GM18498 (cell line): Measurements from ENCODE around the gene CAPNS1.
"Not testable (repeated sequence)": the region's sequence is repeated elsewhere in the genome, so short reads cannot be mapped to it uniquely, and the experiment has no call there.

Experiments used
- ATAC-seq: cut with Tn5 transposase; IDR thresholded peaks from one replicate; pipeline ENCODE4 v1.9.1; 2021; ENCODE audit warnings: mild to moderate bottlenecking, moderate library complexity; ENCODE audit not compliant: unreplicated experiment

The CAPNS1 gene

DNA sequence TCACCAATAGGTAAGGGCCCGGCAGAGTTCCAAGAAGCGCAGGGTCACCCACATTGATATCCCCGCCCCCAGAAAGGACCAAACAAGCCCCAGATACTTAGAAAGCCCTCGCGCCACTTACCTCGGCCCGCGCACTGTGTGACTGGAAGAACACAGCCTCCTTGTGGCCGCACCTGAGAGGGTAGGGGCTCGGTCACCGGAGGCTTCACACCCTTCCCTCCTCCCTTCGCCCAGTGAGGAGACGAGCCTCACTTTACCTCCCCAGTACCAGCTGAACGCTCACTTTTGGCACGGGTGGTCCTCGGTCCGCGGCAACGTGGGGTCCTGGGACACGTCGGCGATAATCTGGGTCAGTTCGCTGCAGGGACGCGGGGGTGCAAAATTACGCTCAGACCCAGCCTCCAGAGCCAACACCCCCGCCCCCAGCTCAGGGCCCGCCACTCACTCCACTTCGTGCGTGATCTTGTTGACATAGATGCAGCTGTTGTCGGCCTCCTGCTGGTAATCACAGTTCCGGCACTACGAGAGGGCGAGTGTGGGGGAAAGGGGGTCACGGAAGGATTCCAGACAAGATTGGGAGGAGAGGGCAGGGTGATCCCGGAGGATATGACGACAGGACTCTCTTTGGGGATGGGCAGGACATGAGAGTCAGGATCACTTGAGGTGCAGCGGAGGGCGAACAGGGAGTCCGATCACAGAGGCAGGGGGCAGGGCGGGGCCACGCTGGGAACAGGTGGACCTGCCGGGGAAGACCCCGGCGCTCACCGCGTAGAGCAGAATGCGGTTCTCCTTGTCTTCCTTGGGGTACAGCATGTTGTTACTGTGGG, 25.8 kb upstream of the CAPNS1 start:
- ATAC-seq = no peak

DNA sequence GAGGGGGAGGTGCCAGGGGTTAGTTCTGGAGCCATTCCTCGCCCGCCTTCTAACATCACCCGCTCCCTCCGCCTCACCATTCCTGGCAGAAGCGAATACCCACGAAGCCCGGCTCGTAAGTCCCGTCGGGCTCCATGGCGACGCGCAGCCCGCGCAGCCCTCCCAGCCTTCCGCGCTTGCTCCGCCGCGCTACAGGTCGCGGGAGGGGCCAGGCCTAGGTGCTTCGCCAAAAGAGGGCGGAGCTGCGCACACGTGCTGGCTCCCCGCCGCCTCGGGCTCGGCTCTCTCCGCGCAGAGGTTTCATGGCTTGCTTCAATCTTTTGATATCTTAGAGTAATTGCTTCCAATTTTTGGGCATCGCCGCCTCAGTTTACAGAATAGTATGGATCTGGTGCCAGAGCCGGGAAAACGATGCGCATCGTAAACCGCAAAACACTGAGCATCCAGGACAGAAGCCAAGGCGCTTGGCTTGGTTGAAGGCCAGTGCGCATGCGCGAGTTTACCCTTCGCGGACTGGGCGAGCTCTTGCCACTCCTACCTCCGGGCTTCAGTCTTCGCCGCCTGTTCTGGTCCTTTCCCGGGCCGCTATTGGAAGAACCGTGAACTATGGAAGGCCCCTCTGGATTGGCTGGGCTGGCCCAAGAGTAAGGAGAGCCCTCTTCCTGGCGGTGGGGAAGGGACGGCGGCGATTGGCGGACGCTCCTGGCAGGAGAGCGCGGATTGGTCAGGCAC, 25.0 kb upstream of the CAPNS1 start, which contains the start of gene POLR2I:
POLR2I (minus strand) TSS at position 155 of the 732 bp plus-strand sequence; CDS start at position 136, 19 bp downstream.
- peak; percentile 82 for ATAC-seq

DNA sequence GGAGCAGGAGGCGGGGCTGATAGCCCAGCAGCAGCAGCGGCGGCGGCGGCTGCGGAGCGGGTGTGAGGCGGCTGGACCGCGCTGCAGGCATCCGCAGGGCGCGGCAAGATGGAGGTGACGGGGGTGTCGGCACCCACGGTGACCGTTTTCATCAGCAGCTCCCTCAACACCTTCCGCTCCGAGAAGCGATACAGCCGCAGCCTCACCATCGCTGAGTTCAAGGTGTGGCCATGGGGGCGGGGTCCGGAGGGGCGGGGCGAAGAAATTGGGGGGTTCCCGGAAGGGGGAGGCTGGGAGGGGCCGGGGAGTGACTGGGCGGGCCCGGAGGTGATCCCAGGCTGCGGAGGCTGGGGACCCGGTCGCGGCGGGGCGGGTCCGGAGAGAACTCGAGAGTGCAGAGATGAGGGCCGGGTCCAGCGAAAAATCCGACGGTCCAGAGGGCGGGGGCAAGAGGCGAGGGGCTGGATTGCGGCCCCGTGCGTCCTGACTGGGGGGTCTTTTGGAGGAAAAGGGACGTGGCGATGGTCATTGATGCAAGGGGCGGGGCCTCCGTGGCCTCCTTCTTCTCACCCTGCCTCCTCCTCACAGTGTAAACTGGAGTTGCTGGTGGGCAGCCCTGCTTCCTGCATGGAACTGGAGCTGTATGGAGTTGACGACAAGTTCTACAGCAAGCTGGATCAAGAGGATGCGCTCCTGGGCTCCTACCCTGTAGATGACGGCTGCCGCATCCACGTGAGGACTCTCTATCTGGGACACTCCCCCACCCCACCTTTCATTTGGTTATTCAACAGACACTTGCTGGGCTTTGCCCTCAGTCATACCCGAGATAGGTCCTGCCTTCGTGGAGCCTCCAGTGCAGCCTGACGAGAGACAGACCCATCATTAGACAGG, 24.2 kb upstream of the CAPNS1 start, which contains the start of gene TBCB:
TBCB (plus strand) TSS at position 16 of the 891 bp plus-strand sequence; CDS start at position 109, 93 bp downstream.
- ATAC-seq = peak; percentile 41

DNA sequence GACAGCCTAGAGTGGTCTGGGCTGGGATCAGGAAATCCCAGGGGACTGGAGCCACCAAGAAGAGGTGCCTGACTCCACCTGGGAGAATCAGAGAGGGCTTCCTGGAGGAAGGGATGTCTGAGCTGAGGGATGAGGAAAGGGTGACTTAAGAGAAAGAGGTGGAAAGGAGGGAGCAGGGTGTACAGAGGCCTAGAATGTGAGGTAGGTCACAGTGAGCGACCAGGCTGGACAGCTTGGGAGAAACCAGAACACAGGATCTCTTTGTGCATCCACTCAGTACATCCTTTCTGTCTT, 23.6 kb upstream of the CAPNS1 start:
- no peak for ATAC-seq

DNA sequence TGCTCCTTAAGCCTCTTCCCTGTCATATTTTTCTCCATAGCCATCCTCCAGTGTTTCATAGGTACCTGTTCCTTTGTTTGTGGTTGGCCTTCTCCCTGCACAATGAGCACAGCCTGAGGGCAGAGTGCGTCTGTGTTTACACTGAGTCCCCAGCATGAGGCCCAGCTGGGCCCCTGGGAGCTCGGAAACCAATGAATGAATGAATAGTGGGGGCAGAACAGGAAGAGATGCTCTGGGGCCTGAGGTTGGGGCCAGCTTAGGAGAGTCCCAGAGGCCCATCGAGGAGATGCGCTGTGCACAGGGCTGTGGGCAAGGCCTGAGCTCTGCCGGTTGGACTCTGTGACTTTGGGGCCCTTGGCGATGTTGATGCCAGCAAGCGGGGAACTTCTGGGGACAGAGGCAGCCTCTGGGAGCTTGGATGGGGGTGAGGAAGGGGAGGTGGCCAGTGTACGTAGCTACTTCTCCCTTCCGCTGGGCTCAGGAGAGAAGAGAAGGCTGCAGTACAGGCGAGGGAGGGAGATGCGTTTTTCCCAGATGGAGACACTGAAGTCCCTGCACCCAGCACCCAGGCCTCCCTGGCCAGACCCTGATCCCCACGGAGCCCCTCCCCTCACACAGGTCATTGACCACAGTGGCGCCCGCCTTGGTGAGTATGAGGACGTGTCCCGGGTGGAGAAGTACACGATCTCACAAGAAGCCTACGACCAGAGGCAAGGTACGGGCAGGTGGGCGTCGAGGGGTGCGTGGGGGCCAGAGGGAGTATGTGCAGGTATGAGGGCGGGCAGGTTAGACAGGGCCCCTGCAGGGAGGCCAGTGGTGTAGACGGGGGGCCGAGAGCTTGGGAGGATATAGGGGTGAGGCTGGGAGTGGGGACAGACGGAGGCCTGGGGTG, 19.5 kb upstream of the CAPNS1 start:
- no peak for ATAC-seq

DNA sequence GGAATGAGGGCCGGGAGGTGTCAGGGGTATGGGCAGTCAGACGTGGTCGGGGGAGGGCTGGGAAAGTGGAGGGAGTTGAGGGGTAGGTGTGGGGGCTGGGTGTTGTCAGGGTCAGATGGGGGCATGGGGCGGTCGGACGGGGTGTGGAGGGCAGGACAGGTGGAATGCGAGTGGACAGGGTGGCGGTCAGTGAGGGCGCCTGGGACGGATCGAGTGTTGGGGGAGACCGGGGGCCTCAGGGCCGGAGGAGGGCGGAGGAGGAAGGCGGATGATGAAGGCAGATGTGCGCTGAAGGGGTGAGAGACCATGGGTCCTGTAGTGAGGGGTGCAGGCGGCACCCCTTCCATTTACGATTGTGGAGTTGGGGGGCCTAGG, 18.9 kb upstream of the CAPNS1 start:
- ATAC-seq = no peak

DNA sequence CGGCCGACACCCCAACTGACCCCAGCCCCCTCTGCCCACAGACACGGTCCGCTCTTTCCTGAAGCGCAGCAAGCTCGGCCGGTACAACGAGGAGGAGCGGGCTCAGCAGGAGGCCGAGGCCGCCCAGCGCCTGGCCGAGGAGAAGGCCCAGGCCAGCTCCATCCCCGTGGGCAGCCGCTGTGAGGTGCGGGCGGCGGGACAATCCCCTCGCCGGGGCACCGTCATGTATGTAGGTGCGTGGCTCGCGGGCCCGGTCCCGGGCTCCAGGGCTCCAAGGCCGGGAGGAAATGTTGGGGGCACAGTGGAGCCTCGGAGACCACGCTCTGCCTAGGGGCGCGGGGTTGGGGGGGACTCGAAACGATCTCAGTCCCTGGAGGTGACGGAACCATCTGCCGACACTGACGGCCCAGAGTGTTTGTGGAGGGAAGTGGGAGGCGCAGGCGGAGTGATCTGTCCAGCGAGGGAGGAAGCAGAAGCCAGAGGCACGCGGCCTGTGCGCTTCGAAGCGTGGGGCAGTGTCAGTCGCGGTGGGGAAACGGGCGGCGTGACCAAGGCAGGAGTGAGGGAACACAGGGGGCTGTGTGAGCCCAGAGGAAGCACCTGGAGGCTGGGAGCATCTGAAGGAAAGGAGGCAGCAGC, 18.3 kb upstream of the CAPNS1 start:
- ATAC-seq = no peak

DNA sequence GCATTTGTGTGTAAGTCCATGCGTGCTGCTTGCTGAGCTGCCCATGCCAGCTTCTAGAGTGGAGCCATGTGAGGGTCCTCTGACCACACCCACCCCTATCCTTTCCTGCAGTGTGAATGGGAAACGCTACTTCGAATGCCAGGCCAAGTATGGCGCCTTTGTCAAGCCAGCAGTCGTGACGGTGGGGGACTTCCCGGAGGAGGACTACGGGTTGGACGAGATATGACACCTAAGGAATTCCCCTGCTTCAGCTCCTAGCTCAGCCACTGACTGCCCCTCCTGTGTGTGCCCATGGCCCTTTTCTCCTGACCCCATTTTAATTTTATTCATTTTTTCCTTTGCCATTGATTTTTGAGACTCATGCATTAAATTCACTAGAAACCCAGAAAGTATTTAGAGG, 14.3 kb upstream of the CAPNS1 start:
- no peak for ATAC-seq

DNA sequence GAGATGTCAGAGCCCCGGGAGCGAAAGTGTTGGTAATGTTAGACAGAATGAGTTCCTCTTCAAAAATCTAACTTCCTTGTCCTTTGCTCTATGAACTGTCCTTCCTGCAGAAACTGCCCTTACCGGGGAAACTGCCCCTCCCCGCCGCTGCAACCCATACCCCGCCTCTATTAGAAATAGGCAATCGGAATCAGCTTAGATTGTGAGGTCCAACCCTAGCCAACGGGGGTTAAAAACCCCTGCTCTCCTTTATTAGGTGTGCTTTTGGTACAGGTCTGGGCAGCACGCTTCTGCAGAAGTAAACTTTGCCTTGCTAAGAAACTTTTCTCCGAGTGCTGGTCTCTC, 11.5 kb upstream of the CAPNS1 start:
- peak; percentile 7 for ATAC-seq

DNA sequence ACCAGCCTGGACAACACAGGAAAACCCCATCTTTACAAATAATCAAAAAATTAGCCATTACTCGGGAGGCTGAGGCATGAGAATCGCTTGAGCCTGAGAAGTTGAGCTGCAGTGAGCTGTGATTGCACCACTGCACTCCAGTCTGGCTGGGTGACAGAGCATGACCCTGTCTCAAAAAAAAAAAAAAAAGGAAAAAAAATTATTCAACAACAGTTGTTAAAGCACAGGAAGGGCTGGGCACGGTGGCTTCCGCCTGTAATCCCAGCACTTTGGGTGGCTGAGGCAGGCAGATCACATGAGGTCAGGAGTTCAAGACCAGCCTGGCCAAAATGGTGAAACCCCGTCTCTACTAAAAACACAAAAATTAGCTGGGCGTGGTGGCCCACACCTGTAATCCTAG, 8.6 kb upstream of the CAPNS1 start:
- not testable (repeated sequence) for ATAC-seq

DNA sequence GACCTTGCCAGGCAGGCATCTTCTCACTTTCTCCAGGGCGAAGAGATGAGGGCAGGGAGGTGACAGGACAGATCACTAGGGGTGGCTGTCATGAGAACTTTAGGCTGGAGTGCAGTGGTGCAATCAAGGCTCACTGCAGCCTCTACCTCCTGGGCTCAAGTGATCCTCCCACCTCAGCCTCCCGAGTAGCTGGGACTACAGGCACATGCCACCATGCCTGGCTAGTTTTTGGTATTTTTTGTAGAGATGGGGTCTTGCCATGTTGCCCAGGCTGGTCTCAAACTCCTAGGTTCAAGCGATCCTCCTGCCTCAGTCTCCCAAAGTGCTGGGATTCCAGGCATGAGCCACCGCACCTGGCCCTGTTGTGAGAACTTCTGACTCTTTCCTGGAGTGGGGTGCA, 5.0 kb upstream of the CAPNS1 start:
- not testable (repeated sequence) for ATAC-seq

DNA sequence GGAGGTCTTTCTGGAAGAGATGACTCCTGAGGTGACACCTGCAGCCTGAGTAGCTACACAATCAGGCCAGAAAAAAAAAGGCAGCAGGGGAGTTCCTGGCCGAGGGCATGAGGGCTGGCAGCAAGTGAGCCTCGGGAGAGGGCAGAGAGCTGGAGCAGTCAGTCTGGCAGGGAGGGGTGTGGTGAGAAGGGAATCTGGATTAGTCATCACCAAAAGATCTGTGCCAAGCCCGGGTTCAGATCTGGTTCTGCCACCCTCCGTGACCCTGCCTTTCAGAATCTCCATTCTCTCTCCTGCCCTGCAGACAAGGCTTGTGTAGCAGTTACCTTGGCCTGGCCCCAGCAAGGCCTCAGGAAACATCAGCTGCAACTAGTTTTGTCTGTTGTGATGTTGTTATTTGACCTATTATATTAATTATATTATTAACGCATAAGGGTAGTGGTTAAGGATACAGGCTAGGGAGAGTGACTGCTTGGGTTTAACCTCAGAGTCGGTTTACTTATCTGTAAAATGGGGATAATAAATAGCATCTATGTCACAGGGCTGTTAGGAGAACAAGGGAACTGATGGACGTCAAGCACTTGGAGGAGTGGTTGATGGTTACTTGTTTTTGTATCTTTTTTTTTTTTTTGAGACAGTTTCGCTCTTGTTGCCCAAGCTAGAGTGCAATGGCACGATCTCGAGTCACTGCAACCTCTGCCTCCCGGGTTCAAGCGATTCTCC, 2.7 kb upstream of the CAPNS1 start:
- no peak for ATAC-seq

DNA sequence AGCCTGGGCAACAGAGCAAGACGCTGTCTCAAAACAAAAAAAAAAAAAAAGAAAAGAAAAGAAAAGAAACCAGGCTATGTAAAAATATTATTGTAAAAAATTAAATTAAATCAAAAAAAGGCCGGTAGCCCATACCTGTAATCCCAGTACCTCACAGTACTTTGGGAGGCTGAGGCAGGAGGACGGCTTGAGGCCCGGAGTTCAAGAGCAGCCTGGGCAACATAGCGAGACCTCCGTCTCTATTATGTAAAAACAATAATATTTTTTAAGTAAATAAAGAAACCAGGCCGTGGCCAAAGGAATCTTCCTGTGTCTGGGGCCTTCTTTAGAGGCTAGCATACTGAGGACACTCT, 770 bp upstream of the CAPNS1 start:
- ATAC-seq = no peak

DNA sequence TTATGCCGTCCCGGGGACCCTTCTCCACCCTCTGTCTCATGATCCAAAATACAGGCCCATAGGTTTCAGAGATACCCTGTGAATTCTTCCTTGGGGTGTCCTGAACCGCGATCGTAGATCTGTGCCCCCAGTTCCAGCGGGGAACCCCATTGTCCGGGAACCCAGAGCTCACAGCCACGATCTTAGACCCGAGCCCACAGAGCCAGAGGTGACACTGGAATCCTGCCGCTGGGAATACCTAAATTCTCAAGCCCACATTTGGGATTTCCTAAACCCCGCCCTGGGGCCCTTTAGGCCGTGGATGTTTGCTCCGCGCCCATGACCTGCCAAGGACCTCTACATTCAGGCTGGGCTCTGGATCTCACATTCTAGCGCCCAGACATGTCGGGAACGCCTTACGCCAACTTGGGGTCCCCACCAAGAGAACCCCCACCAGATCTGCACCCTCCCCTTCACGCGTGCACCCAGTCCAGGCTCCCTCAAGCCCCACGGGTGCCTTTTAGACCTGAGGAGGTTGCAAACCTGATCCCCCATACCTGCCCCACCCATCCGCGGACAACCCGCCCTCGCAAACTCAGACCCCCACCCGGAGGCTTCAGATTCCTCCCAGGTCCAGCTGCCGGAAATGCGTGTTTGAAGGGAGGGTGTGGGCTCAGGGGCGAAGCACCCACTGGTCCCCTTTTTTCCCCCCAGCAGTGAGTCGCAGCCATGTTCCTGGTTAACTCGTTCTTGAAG, 605 bp downstream of the CAPNS1 start:
- peak; percentile 23 for ATAC-seq

DNA sequence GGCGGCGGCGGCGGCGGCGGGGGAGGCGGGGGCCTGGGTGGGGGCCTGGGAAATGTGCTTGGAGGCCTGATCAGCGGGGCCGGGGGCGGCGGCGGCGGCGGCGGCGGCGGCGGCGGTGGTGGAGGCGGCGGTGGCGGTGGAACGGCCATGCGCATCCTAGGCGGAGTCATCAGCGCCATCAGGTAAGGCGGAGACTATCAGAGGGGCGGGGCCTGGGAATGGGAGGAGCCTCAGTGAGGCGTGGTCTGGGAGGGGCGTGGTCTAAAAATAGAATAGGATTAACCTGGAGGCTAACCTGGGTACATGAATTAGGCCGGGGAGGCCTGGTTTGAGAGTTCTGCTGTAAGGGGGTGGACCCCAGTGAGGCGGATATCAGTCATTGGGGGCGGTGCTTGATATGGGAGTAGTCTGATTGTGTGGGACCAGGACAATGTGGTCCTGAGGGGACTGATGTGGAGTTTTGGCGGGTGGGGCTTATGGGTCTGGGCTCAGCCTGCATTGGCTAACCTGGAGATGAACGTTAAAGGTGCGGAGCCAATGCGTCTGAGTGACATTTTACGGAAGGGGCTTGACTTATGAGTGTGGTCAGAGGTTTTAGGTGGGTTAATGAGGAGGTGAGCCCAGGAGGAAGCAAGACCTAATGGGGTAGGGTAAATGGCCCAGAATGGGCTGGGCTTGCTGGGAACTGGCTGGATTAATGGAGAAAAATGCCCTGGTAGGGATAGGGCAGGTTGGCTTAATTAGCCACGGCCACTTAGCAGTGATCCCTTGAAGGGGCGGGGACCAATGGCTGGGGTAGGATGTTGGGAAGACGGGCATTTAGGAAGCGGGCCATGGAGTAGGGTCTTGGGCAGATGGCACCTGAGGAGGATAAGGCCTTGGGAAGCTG, 1.4 kb downstream of the CAPNS1 start:
- peak; percentile 52 for ATAC-seq

DNA sequence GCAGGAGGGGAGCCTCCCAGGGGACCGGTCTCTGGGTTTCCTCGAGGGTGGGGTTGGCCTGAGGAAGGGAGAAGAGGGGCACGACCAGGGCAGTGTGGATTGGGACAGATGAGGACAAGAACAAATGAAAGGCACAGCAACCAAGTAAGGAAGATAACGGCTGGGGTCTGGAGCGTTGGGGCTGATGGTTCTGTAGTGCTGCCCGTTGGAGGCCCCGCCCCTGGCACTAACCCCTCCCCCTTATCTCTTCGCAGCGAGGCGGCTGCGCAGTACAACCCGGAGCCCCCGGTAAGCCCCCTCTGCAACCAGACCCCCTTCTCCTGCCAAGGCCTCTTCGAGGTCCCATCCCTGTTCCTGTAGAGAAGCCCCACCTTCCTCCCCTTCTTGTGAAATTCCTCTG, 2.2 kb downstream of the CAPNS1 start:
- ATAC-seq = no peak

DNA sequence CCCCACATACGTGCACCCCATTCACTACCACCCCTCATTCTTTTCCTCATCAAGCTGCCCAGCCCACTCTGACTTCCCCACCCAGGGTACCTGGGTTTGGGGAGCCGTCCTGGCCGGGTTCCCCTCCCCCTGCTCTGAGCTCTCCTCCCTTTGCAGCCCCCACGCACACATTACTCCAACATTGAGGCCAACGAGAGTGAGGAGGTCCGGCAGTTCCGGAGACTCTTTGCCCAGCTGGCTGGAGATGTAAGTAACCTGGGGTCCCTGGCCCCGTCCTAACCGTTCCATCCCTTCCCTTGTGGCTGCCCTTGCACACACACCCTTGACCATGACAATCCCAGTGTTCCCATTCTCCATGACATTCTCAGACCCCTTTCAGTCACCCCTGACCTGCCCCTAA, 2.6 kb downstream of the CAPNS1 start:
- ATAC-seq = no peak

DNA sequence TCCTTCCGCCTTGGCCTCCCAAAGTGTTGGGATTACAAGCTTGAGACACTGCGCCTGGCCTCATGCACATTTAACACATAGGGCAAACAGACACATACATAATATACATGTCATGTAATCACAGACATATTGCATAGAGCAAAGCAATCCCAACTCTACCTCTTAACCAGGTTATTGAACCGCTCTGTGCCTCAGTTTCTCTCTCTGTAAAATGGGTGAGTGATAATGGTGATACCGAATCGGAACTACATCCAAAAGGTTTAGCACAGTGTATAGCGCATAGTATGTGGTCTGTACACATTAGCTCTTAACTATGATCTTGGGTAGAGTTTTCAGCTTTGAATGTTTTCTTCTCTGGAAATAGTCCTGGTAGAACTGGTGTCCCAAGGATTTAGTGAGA, 4.8 kb downstream of the CAPNS1 start:
- ATAC-seq = no peak
